Thyroid gland (tissue), 4 donors: ENCODE measurements around the gene CTNNA2. TPM values are rescaled to one million over a fixed set of nuclear protein-coding genes. Genes with fewer than 3 reads are reported as not detected.

Experiments used
- DNase-seq, 2 donors: peaks; one replicate each; pipeline ENCODE4 v3.0.0-alpha.2; 2019
- H3K27ac ChIP-seq, 3 donors: fragments of 200-600 bp; sonication (generic); 1 replicate in 2 of 3; 2 replicates in 1 of 3; pipeline ENCODE4 v1.5.1; 2016 to 2019; ENCODE audit warnings: mild to moderate bottlenecking in 1 of 3, moderate library complexity in 1 of 3
- H3K27me3 ChIP-seq: fragments of 200-600 bp; sonication (generic); one replicate; pipeline ENCODE4 v1.5.1; 2019
- H3K36me3 ChIP-seq, 2 donors: fragments of 200-600 bp; sonication (generic); one replicate each; pipeline ENCODE4 v1.5.1; 2016 to 2019
- H3K4me1 ChIP-seq, 2 donors: fragments of 200-600 bp; sonication (generic); one replicate each; pipeline ENCODE4 v1.5.1; 2017 to 2019
- H3K4me3 ChIP-seq, 3 donors: fragments of 200-600 bp; sonication (generic); replicated peaks in 1 of 3; 1 replicate in 2 of 3; 2 replicates in 1 of 3; pipeline ENCODE4 v1.5.1; 2016; ENCODE audit warnings: mild to moderate bottlenecking in 1 of 3
- H3K9me3 ChIP-seq: fragments of 200-600 bp; sonication (generic); one replicate; pipeline ENCODE4 v1.5.1; 2017
- CTCF ChIP-seq, 6 experiments: fragments of 200-600 bp in 3 of 6; fragments of 450-650 bp in 3 of 6; sonication (generic) in 3 of 6; IDR thresholded peaks; one replicate each; pipeline ENCODE4 v1.5.1; 2016 to 2019; ENCODE audit warnings: antibody characterized with exemption in 6 of 6, mild to moderate bottlenecking in 2 of 6, inconsistent platforms in 1 of 6, moderate library complexity in 1 of 6
- POLR2A ChIP-seq, 2 donors: fragments of 450-650 bp; IDR thresholded peaks; one replicate each; pipeline ENCODE4 v1.6.1; 2017; ENCODE audit warnings: antibody characterized with exemption in 2 of 2, mild to moderate bottlenecking in 2 of 2, moderate library complexity in 1 of 2
- WGBS, 2 donors: methylation state at CpG; one replicate each; pipeline ENCODE4 v1.1.5; 2017; 5-methylcytosine and 5-hydroxymethylcytosine counted together
- intact Hi-C: fragments of 100-400 bp; cut with DNase I; formaldehyde crosslinking; loops from one replicate; pipeline ENCODE4 v1.15.1; 2023
- total RNA-seq, 4 donors: library from RNA; depleted of rRNA; stranded (reverse); fragments of >200 nt; gene quantifications; one replicate each; pipeline ENCODE4 v1.2.3, GENCODE V29; 2016

The CTNNA2 gene
- total RNA-seq, 4 donors from 2014 or later: 0.13 to 0.44 (median 0.22) TPM; not detected in 1

DNA sequence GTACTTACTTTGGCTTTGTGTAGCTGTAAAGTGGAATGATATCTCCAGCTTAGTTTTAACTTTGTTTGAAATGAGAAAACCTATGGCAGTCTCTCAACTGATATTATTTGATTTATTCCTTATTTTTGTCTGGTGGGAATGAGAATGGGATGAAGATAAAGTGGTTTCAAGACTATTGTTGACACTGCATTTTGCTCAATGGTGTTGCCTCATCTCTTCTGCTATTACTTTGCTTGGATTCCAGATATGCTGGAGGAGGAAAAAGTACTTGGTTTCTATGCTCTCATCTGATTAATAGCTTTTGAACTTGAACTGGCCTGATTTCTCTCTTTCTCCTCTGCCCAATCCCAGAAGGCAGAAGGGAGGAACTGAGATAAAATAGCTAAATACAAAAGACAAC lies 198.2 kb downstream of the CTNNA2 start:
- intact Hi-C loops: no loop called here

GRCh38 chr2:79713131-79713785 lies 200.4 kb downstream of the CTNNA2 start:
- Histone ChIP-seq H3K27ac (no peak overlapping the region), H3K27me3 (no peaks in the 10 kb centered on the region), H3K36me3 (no peaks in the 10 kb centered on the region), H3K4me3 (no peak overlapping the region), H3K4me1 (no peaks in the 10 kb centered on the region), H3K9me3 (no peaks in the 10 kb centered on the region)
- no peak for DNase-seq
- intact Hi-C loops: no loop called here
- TF ChIP-seq POLR2A (IDR thresholded peaks at IDR 0.05) (no peak), CTCF (IDR thresholded peaks at IDR 0.05) (no peak)
- 70 to 72% methylated on average over 4 of the region's 4 CpGs for WGBS, 2 donors

More for the DNA sequence above, 198.2 kb downstream of the CTNNA2 start:
- no peaks in the 10 kb centered on the region for H3K9me3 ChIP-seq
- H3K4me3 ChIP-seq: no peak overlapping the region
- DNase-seq: no peak
- no peaks in the 10 kb centered on the region for H3K27me3 ChIP-seq
- TF ChIP-seq POLR2A (IDR thresholded peaks at IDR 0.05) (no peak), CTCF (IDR thresholded peaks at IDR 0.05) (no peak)
- H3K27ac ChIP-seq: no peak overlapping the region
- H3K36me3 ChIP-seq: no peaks in the 10 kb centered on the region
- H3K4me1 ChIP-seq: no peaks in the 10 kb centered on the region

DNA sequence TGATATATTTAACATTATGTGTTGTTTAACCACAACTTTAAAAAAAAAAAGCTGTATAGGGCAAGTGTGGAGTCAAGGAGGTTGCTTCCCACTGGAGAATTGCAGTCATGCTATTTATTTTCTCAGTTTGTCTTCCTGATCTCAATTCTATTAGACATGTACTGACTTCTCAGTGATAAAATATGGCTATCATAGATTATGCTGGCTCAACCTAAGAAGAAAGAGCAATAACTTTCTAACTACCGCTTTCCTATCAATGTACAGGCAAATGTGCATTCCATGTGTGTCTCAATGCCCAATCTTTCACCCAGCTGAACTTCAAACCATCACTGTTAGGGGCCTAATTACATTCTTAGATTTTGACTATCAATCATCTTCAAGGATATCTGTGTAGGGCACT lies 201.4 kb downstream of the CTNNA2 start:
- H3K27ac ChIP-seq: no peak overlapping the region
- H3K4me1 ChIP-seq: no peaks in the 10 kb centered on the region
- 92 to 100% methylated on average over 1 of the region's 1 CpG for WGBS, 2 donors
- H3K4me3 ChIP-seq: no peak overlapping the region
- no peaks in the 10 kb centered on the region for H3K36me3 ChIP-seq
- intact Hi-C loops: no loop called here
- TF ChIP-seq POLR2A (IDR thresholded peaks at IDR 0.05) (no peak), CTCF (IDR thresholded peaks at IDR 0.05) (no peak)
- H3K27me3 ChIP-seq: no peaks in the 10 kb centered on the region
- no peak for DNase-seq
- no peaks in the 10 kb centered on the region for H3K9me3 ChIP-seq

DNA sequence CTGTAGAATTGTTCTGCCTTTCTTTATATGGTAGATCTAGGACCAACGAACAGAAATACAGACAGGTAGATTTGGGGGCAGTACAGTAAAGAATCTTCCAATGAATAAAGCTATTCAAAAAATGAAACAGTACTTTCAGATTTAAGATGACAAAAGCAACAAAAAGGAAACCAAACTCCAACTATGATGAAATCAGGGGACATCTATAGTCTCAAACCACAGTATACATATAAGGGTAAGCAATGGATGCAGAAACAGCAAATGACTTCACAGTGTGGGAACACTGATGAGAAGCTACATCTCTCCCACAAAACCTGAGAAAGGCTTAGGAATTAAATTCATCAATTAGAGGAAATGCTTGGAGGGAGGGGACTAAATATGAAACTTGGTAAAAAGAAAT lies 202.5 kb downstream of the CTNNA2 start:
- intact Hi-C loops: no loop called here
- no peaks in the 10 kb centered on the region for H3K36me3 ChIP-seq
- no peaks in the 10 kb centered on the region for H3K27me3 ChIP-seq
- TF ChIP-seq POLR2A (IDR thresholded peaks at IDR 0.05) (no peak), CTCF (IDR thresholded peaks at IDR 0.05) (no peak)
- H3K9me3 ChIP-seq: no peaks in the 10 kb centered on the region
- no peak for DNase-seq
- no peak overlapping the region for H3K4me3 ChIP-seq
- 89 to 92% methylated on average over 1 of the region's 1 CpG for WGBS, 2 donors
- no peaks in the 10 kb centered on the region for H3K4me1 ChIP-seq
- no peak overlapping the region for H3K27ac ChIP-seq

DNA sequence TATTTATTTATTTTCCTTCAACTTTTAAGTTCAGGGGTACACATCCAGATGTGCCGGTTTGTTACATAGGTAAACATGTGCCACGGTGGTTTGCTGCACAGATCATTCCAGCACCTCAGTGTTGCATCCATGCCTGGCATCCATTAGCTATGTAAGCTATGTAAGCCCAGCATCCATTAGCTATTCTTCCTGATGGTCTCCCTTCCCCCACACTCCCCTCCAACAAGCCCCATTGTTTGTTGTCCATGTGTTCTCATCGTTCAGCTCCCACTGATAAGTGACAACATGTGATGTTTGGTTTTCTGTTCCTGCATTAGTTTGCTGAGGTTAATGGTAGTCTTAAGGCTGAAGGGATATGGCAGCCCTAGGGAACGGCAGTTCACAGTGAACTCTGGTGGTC lies 203.4 kb downstream of the CTNNA2 start:
- Histone ChIP-seq H3K4me3 (no peak overlapping the region), H3K27me3 (no peaks in the 10 kb centered on the region), H3K4me1 (no peaks in the 10 kb centered on the region), H3K36me3 (no peaks in the 10 kb centered on the region), H3K9me3 (no peaks in the 10 kb centered on the region), H3K27ac (no peak overlapping the region)
- TF ChIP-seq POLR2A (IDR thresholded peaks at IDR 0.05) (no peak), CTCF (IDR thresholded peaks at IDR 0.05) (no peak)
- WGBS, 2 donors: 51 to 54% methylated on average over 4 of the region's 4 CpGs
- DNase-seq: no peak
- intact Hi-C loops: no loop called here
